BE2C (cell line): ENCODE measurements around the gene SLC46A1.

Source experiments
- DNase-seq: peaks from one replicate; pipeline ENCODE4 v3.0.0-alpha.2; 2020
- H3K27me3 ChIP-seq: fragments of 250-450 bp; sonication (Bioruptor Pico); 2 replicates; pipeline ENCODE4 v1.5.1; 2020; ENCODE audit warnings: mild to moderate bottlenecking
- H3K36me3 ChIP-seq: fragments of 250-450 bp; sonication (Bioruptor Pico); 2 replicates; pipeline ENCODE4 v1.5.1; 2020; ENCODE audit warnings: mild to moderate bottlenecking
- H3K4me1 ChIP-seq: fragments of 250-450 bp; sonication (Bioruptor Pico); 2 replicates; pipeline ENCODE4 v1.5.1; 2020
- H3K4me3 ChIP-seq: 2 replicates; pipeline ENCODE4 v1.5.1; 2011; ENCODE audit warnings: low read depth, low read length
- H3K9me3 ChIP-seq: fragments of 250-450 bp; sonication (Bioruptor Pico); 2 replicates; pipeline ENCODE4 v1.5.1; 2020
- CTCF ChIP-seq: IDR thresholded peaks from 2 replicates; pipeline ENCODE4 v1.5.1; 2012; ENCODE audit warnings: mild to moderate bottlenecking, low read depth, low read length

SLC46A1 gene

DNA sequence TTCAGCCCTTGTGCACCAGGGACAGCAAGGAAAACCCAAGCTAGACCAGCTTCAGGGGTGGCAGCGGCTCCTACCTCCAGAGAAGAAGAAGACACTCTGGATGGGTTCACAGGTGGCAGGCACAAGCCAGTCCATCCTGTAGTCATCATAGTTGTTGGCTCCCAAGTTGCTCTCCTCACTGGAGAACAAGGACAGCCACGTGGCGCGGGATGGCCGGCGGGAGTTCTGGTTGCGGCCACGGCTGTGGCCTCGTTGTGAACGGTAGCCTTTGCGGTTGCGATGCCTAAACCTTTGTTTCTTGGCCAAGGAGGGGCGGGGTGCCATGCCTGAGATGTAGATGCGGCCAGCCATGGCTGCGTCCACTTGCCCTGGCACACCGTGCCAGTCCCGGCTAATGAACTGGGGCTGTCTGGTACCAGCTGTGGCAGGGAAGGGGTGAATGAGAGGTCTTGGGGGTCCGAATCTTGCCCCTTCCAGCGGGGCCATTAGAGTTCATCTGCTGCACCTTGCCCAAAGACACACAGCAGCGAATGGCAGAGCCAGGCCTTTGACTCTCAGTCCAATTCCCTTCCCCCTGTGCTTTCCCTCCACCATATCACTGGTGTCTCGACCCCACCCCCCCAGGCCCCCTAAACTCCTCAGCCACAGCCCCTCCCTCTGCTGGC, 38.2 kb downstream of the SLC46A1 start:
- DNase-seq, result no peak
- H3K4me1 ChIP-seq, result peaks cover 5% of the 10 kb centered on the region; the same call in 1 of the 2 replicates
- TF ChIP-seq CTCF, result no peak
- H3K36me3 ChIP-seq, result no peaks in the 10 kb centered on the region
- no peaks in the 10 kb centered on the region for H3K9me3 ChIP-seq
- no peaks in the 10 kb centered on the region for H3K27me3 ChIP-seq
- no peak overlapping the region for H3K4me3 ChIP-seq

- Histone ChIP-seq H3K27me3 (no peaks in the 10 kb centered on the region), H3K36me3 (no peaks in the 10 kb centered on the region), H3K4me3 (no peak overlapping the region), H3K9me3 (no peaks in the 10 kb centered on the region), H3K4me1 (peaks cover 5% of the 10 kb centered on the region; the same call in 1 of the 2 replicates)
- no peak for TF ChIP-seq CTCF
- no peak for DNase-seq
These were observed 39.4 kb downstream of the SLC46A1 start for GRCh38 chr17:28366605-28367004.

DNA sequence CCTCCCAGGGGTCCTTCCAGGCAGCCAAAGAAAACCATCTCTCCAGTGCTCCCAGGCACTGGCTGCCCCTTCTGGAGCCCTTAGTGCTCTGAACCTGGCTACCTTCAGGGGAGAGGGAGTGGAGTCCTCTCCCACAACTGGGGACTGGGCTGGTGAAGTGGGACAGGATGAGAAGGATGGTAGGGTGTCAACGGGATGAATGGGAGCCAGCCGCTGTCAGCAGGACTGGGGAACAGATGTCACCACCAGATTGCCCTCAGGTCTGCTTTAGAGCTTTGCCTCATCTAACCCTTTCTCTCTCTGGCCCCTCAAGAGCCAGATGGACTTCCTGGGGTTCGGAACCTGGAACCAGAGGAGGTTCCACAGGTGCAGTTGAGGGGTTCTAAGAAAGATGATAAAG, 40.5 kb downstream of the SLC46A1 start:
- TF ChIP-seq CTCF, result no peak
- H3K36me3 ChIP-seq, result 0 out of 2 replicates have a peak, but pooled peaks cover 3% of the 10 kb centered on the region
- peaks cover 2% of the 10 kb centered on the region; the same call in 1 of the 2 replicates for H3K4me1 ChIP-seq
- H3K4me3 ChIP-seq, result no peak overlapping the region
- DNase-seq, result no peak
- no peaks in the 10 kb centered on the region for H3K27me3 ChIP-seq
- H3K9me3 ChIP-seq, result no peaks in the 10 kb centered on the region

DNA sequence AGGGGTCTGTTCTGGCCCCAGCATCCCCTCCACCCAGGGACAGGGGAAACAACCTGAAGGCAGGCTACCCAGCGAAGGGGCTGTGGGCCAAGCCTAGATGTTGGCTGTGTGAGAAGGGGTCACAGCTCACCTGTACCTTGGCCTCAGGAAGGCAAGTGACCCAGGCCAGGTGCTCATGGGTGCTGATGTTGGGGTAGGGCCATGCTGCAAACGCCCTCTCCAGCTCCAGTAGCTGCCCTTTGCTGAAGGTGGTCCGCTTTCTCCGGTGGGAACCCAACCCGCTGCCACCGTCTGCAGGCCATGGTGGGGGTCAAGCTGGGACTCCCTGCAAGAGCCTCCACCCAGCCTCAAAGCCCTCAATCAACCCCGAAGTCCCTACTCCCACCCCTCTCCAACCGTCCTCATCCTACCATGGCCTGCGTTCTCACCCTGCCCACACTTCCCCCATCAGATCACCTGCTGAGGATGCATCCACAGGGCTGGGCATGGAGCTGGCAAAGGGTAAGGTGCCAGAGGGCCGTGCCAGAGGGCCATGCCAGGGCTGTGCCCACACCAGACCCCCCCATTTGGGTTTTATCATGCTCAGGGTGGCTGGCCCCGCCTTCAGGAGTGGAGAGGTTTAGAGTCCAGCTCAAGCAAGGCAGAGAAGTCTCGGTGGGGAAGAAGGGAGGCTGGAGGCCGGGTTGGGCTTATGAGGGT, 41.2 kb downstream of the SLC46A1 start, which contains the start of gene SEBOX:
Gene SEBOX, minus strand, starts transcription at position 535 of the 699 bp plus-strand sequence. Its CDS starts 48 bp downstream, at position 487.
- Histone ChIP-seq H3K4me1 (no peaks in the 10 kb centered on the region), H3K9me3 (no peaks in the 10 kb centered on the region), H3K27me3 (no peaks in the 10 kb centered on the region), H3K36me3 (0 out of 2 replicates have a peak, but pooled peaks cover 3% of the 10 kb centered on the region), H3K4me3 (no peak within 1 kb of the TSS)
- no peak for TF ChIP-seq CTCF
- no peak for DNase-seq

DNA sequence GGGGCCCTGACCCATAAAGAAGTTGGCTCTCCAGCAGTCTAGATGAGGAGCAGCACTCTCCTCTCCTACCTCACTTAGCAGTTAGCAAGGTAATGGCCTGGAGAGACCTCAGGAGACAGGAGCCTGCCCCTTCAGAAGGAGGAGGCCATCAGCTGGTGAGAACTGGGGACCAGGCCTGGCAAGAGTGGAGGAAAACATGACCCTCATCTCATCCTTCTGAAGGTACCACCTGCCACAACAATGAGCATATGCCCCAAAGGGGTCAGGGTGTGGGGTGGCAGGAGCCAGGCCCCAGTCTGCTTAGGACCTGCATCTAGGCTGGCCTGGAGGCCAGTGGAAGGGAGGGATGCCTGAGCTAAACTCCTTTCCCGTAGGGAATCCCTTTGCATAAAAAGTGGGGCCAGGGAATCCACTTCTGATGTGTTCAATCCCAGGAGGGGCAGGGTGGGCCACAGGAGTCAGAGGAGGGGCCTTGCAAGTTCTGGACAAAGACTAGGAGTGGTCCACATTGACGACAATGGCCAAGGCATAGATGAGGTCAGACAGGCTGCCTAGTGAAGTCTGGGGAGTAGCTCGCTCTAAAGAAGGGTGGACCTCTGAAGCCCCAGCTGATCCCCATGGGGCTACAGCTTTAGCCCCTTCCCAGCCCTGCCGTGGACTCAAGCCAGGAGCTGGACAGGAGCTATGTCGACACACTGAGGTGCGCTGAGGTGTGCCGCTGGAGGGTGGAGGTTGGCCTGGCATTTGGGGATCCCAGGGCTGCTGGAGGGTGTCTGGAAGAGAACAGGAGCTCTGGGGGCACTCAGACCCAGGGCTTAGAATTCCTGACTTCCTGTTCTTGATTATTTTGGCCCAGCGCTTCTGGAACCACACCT, 42.0 kb downstream of the SLC46A1 start:
- DNase-seq, result no peak
- H3K27me3 ChIP-seq, result no peaks in the 10 kb centered on the region
- no peak for TF ChIP-seq CTCF
- H3K9me3 ChIP-seq, result no peaks in the 10 kb centered on the region
- no peak overlapping the region for H3K4me3 ChIP-seq
- 0 out of 2 replicates have a peak, but pooled peaks cover 3% of the 10 kb centered on the region for H3K36me3 ChIP-seq
- H3K4me1 ChIP-seq, result no peaks in the 10 kb centered on the region
